ENCODE measurements around the gene DCUN1D2.
A peak's percentile ranks its signal among the peaks of the same experiment; 100 is the strongest.

The DCUN1D2 gene

GRCh38 chr13:113491982-113492381, 1.5 kb upstream of the DCUN1D2 start:
- no peaks in the 10 kb centered on the region for H3K27me3 ChIP-seq
- DNase-seq: no peak
- H3K9me3 ChIP-seq: no peaks in the 10 kb centered on the region
- peak overlapping the region; percentile 76 for H3K4me3 ChIP-seq (ENCODE audit: low read depth, low read length)
- no peak for TF ChIP-seq CTCF (IDR thresholded peaks at IDR 0.05; ENCODE audit: low read depth, low read length)
- peaks cover 17% of the 10 kb centered on the region for H3K36me3 ChIP-seq
- H3K4me1 ChIP-seq: peaks cover 18% of the 10 kb centered on the region

GRCh38 chr13:113491418-113491883, 940 bp upstream of the DCUN1D2 start:
- H3K27me3 ChIP-seq: no peaks in the 10 kb centered on the region
- no peak for TF ChIP-seq CTCF (IDR thresholded peaks at IDR 0.05; ENCODE audit: low read depth, low read length)
- no peak for DNase-seq
- H3K36me3 ChIP-seq: peaks cover 12% of the 10 kb centered on the region
- H3K4me3 ChIP-seq (ENCODE audit: low read depth, low read length): peak overlapping the region; percentile 76
- peaks cover 22% of the 10 kb centered on the region for H3K4me1 ChIP-seq
- H3K9me3 ChIP-seq: no peaks in the 10 kb centered on the region

- H3K4me1 ChIP-seq: peaks cover 36% of the 10 kb centered on the region
- DNase-seq: peak; percentile 42
- no peaks in the 10 kb centered on the region for H3K9me3 ChIP-seq
- TF ChIP-seq CTCF (IDR thresholded peaks at IDR 0.05; ENCODE audit: low read depth, low read length): no peak
- peak overlapping the region; percentile 76 for H3K4me3 ChIP-seq (ENCODE audit: low read depth, low read length)
- no peaks in the 10 kb centered on the region; the same call in 1 of the 2 replicates for H3K36me3 ChIP-seq
- H3K27me3 ChIP-seq: no peaks in the 10 kb centered on the region
Measured at GRCh38 chr13:113489549-113490495, 689 bp downstream of the DCUN1D2 start.

- no peak for TF ChIP-seq CTCF (IDR thresholded peaks at IDR 0.05; ENCODE audit: low read depth, low read length)
- DNase-seq: no peak
- no peaks in the 10 kb centered on the region; the same call in 1 of the 2 replicates for H3K36me3 ChIP-seq
- no peaks in the 10 kb centered on the region for H3K9me3 ChIP-seq
- peaks cover 36% of the 10 kb centered on the region for H3K4me1 ChIP-seq
- H3K27me3 ChIP-seq: no peaks in the 10 kb centered on the region
- H3K4me3 ChIP-seq (ENCODE audit: low read depth, low read length): peak overlapping the region; percentile 76
Measured at GRCh38 chr13:113489171-113489548, 1.4 kb downstream of the DCUN1D2 start.

- TF ChIP-seq CTCF (IDR thresholded peaks at IDR 0.05; ENCODE audit: low read depth, low read length): no peak
- no peak overlapping the region; the same call in none of the 2 replicates for H3K4me3 ChIP-seq (ENCODE audit: low read depth, low read length)
- H3K27me3 ChIP-seq: no peaks in the 10 kb centered on the region
- DNase-seq: no peak
- H3K9me3 ChIP-seq: no peaks in the 10 kb centered on the region
- H3K4me1 ChIP-seq: peaks cover 34% of the 10 kb centered on the region
- H3K36me3 ChIP-seq: no peaks in the 10 kb centered on the region; the same call in 1 of the 2 replicates
Measured at GRCh38 chr13:113488283-113488682, 2.2 kb downstream of the DCUN1D2 start.

- TF ChIP-seq CTCF (IDR thresholded peaks at IDR 0.05; ENCODE audit: low read depth, low read length): no peak
- H3K27me3 ChIP-seq: no peaks in the 10 kb centered on the region
Measured at GRCh38 chr13:113486698-113487097, 3.8 kb downstream of the DCUN1D2 start.

More at GRCh38 chr13:113486698-113487097, 3.8 kb downstream of the DCUN1D2 start:
- Histone ChIP-seq H3K36me3 (no peaks in the 10 kb centered on the region; the same call in 1 of the 2 replicates), H3K9me3 (no peaks in the 10 kb centered on the region), H3K4me1 (peaks cover 32% of the 10 kb centered on the region), H3K4me3 (ENCODE audit: low read depth, low read length) (peak overlapping the region; percentile 28)
- peak; percentile 73 for DNase-seq

Measured in BE2C (cell line).